Liver (tissue), 9 donors: ENCODE data around the gene NAT9. TPM values are rescaled to one million over a fixed set of nuclear protein-coding genes. Genes with fewer than 3 reads are reported as not detected.

Source experiments
- DNase-seq: peaks from one replicate; pipeline ENCODE4 v3.0.0-alpha.2; 2017; ENCODE audit warnings: low spot score
- H3K27ac ChIP-seq, 2 donors: one replicate each; pipeline ENCODE4 v1.7.0; 2013; ENCODE audit warnings: inconsistent platforms in 2 of 2, low read length in 2 of 2, control low read depth in 1 of 2, low read depth in 1 of 2, mild to moderate bottlenecking in 1 of 2
- H3K27me3 ChIP-seq, 4 donors: one replicate each; pipeline versions ENCODE4 v1.6.1 to v1.7.0; 2013; ENCODE audit warnings: low read length in 3 of 4, inconsistent platforms in 1 of 4, mild to moderate bottlenecking in 1 of 4, moderate library complexity in 1 of 4; ENCODE audit not compliant: control insufficient read depth in 4 of 4, insufficient read depth in 4 of 4
- H3K36me3 ChIP-seq, 4 donors: one replicate each; pipeline versions ENCODE4 v1.6.1 to v1.7.0; 2013; ENCODE audit warnings: low read length in 3 of 4, mild to moderate bottlenecking in 3 of 4, low read depth in 1 of 4, moderate library complexity in 1 of 4; ENCODE audit not compliant: control insufficient read depth in 4 of 4, insufficient read depth in 3 of 4
- H3K4me1 ChIP-seq, 4 donors: one replicate each; pipeline versions ENCODE4 v1.6.1 to v1.7.0; 2013; ENCODE audit warnings: low read length in 3 of 4, mild to moderate bottlenecking in 3 of 4, moderate library complexity in 1 of 4; ENCODE audit not compliant: control insufficient read depth in 4 of 4, insufficient read depth in 4 of 4
- H3K4me3 ChIP-seq, 3 donors: one replicate each; pipeline versions ENCODE4 v1.6.1 to v1.7.0; 2013; ENCODE audit warnings: low read length in 3 of 3, control low read depth in 1 of 3, low read depth in 1 of 3, mild to moderate bottlenecking in 1 of 3
- H3K9ac ChIP-seq, 2 donors: one replicate each; pipeline ENCODE4 v1.7.0; 2013; ENCODE audit warnings: low read length in 2 of 2, mild to moderate bottlenecking in 2 of 2, moderate library complexity in 2 of 2, control low read depth in 1 of 2, low read depth in 1 of 2
- H3K9me3 ChIP-seq, 4 donors: one replicate each; pipeline versions ENCODE4 v1.6.1 to v1.7.0; 2013; ENCODE audit warnings: low read length in 3 of 4; ENCODE audit not compliant: control insufficient read depth in 4 of 4
- ATF3 ChIP-seq: IDR thresholded peaks from 2 replicates; pipeline ENCODE4 v1.6.1; 2016; ENCODE audit warnings: antibody characterized with exemption
- CTCF ChIP-seq: fragments of 150-350 bp; IDR thresholded peaks from 2 replicates; pipeline ENCODE4 v1.5.1; 2017; ENCODE audit warnings: improper control_type of control experiment, low read depth, low read length; ENCODE audit not compliant: missing input control
- EGR1 ChIP-seq, 2 donors: IDR thresholded peaks; 2 replicates each; pipeline ENCODE4 v1.6.1; 2016 to 2018; ENCODE audit warnings: antibody characterized with exemption in 2 of 2, low read depth in 2 of 2
- FOXA1 ChIP-seq: IDR thresholded peaks from 2 replicates; pipeline ENCODE4 v1.6.1; 2016; ENCODE audit warnings: antibody characterized with exemption
- FOXA2 ChIP-seq: IDR thresholded peaks from 2 replicates; pipeline ENCODE4 v1.6.1; 2016; ENCODE audit warnings: antibody characterized with exemption
- GABPA ChIP-seq, 2 donors: IDR thresholded peaks in 1 of 2; conservative IDR thresholded peaks in 1 of 2; 2 replicates each; pipeline ENCODE4 v1.6.1; 2016; ENCODE audit warnings: antibody characterized with exemption in 2 of 2, mild to moderate bottlenecking in 1 of 2, moderate library complexity in 1 of 2
- HNF4A ChIP-seq, 2 donors: conservative IDR thresholded peaks; 2 replicates each; pipeline ENCODE4 v1.6.1; 2016; ENCODE audit warnings: antibody characterized with exemption in 2 of 2, mild to moderate bottlenecking in 2 of 2
- HNF4G ChIP-seq: IDR thresholded peaks from 2 replicates; pipeline ENCODE4 v1.6.1; 2016; ENCODE audit warnings: antibody characterized with exemption
- JUND ChIP-seq, 2 donors: IDR thresholded peaks; 2 replicates each; pipeline ENCODE4 v1.6.1; 2016; ENCODE audit warnings: antibody characterized with exemption in 2 of 2
- MAX ChIP-seq: IDR thresholded peaks from 2 replicates; pipeline ENCODE4 v1.6.1; 2016; ENCODE audit warnings: antibody characterized with exemption
- NR2F2 ChIP-seq: IDR thresholded peaks from 2 replicates; pipeline ENCODE4 v1.6.1; 2016; ENCODE audit warnings: antibody characterized with exemption
- RAD21 ChIP-seq, 2 donors: IDR thresholded peaks; 2 replicates each; pipeline ENCODE4 v1.6.1; 2016; ENCODE audit warnings: antibody characterized with exemption in 2 of 2, mild to moderate bottlenecking in 2 of 2
- REST ChIP-seq: IDR thresholded peaks from 2 replicates; pipeline ENCODE4 v1.6.1; 2016; ENCODE audit warnings: antibody characterized with exemption, mild to moderate bottlenecking
- RXRA ChIP-seq, 2 donors: IDR thresholded peaks; 2 replicates each; pipeline ENCODE4 v1.6.1; 2017 to 2018; ENCODE audit warnings: antibody characterized with exemption in 2 of 2, mild to moderate bottlenecking in 1 of 2
- SP1 ChIP-seq: IDR thresholded peaks from 2 replicates; pipeline ENCODE4 v1.6.1; 2018; ENCODE audit warnings: antibody characterized with exemption, mild to moderate bottlenecking
- TAF1 ChIP-seq: conservative IDR thresholded peaks from 2 replicates; pipeline ENCODE4 v1.6.1; 2016; ENCODE audit warnings: antibody characterized with exemption, mild to moderate bottlenecking
- YY1 ChIP-seq: IDR thresholded peaks from 2 replicates; pipeline ENCODE4 v1.6.1; 2016; ENCODE audit warnings: antibody characterized with exemption, mild to moderate bottlenecking
- ZBTB33 ChIP-seq: IDR thresholded peaks from 2 replicates; pipeline ENCODE4 v1.6.1; 2016; ENCODE audit warnings: antibody characterized with exemption
- WGBS: extraction: QIAGEN DNeasy Blood & Tissue Kit; methylation state at CpG from one replicate; pipeline ENCODE4 v1.1.7; 2013; 5-methylcytosine and 5-hydroxymethylcytosine counted together
- polyA plus RNA-seq, 2 donors: library from polyadenylated mRNA; stranded (reverse) in 1 of 2; unstranded in 1 of 2; fragments of 200-250 nt in 1 of 2; fragments of >200 nt in 1 of 2; fragmentation: Nextera tagmentation in 1 of 2; extraction: Ambion mirVana in 1 of 2; gene quantifications; one replicate each; pipeline versions ENCODE4 v1.2.1 to v1.2.3, GENCODE V29; 2013 to 2015
- total RNA-seq, 2 donors: library from RNA; depleted of rRNA; stranded (reverse); fragments of >200 nt; gene quantifications; one replicate each; pipeline ENCODE4 v1.2.3, GENCODE V29; 2014
- donor health status: healthy.
- donor health status: healthy.
- donor health status: healthy.
- donor health status: healthy.
- donor health status: healthy.

Gene NAT9
- total and polyA plus RNA-seq, 4 donors, result 8.1 to 25.5 (median 17.1) TPM

- TF ChIP-seq HNF4G (no peak), SP1 (no peak), REST (no peak), FOXA1 (no peak)
Measured at GRCh38 chr17:74752415-74752814, 23.7 kb downstream of the NAT9 start (continued).

GRCh38 chr17:74750327-74751069 lies 25.6 kb downstream of the NAT9 start:
- H3K27me3 ChIP-seq, result no peaks in the 10 kb centered on the region
- WGBS, result 16% methylated on average over 13 of the region's 13 CpGs
- TF ChIP-seq CTCF (no peak), GABPA (IDR thresholded peaks at IDR 0.05 in 1 of 2, conservative IDR thresholded peaks at IDR 0.05 in 1 of 2) (peak in 1 of 2 donors; percentile 81), EGR1 (IDR thresholded peaks at IDR 0.05; ENCODE audit: low read depth in 2 of 2) (peak; percentile 24 to 72), RAD21 (IDR thresholded peaks at IDR 0.05) (peak; percentile 55 to 59), NR2F2 (peak; percentile 51), FOXA2 (peak; percentile 28), ATF3 (peak; percentile 80), HNF4G (peak; percentile 99), YY1 (peak; percentile 86), TAF1 (peak; percentile 93), REST (peak; percentile 96), ZBTB33 (peak; percentile 76), SP1 (peak; percentile 99), JUND (IDR thresholded peaks at IDR 0.05) (peak; percentile 62 to 93), RXRA (IDR thresholded peaks at IDR 0.05) (peak; percentile 97 to 98), MAX (peak; percentile 95), HNF4A (conservative IDR thresholded peaks at IDR 0.05) (peak; percentile 100), FOXA1 (peak; percentile 27)
- peak overlapping the region; percentile 90 to 98 for H3K27ac ChIP-seq
- peak overlapping the region; percentile 77 to 95 for H3K9ac ChIP-seq
- H3K4me3 ChIP-seq, result peak overlapping the region; percentile 76 to 96 (median 94)
- H3K4me1 ChIP-seq, result peaks cover 19 to 63% (median 45%) of the 10 kb centered on the region in 4 donors
- DNase-seq, result no peak
- no peaks in the 10 kb centered on the region for H3K36me3 ChIP-seq
- H3K9me3 ChIP-seq, result no peaks in the 10 kb centered on the region
